ENCODE results near the gene DMRT1.
"Not testable (repeated sequence)": the region's sequence is repeated elsewhere in the genome, so short reads cannot be mapped to it uniquely, and the experiment has no call there.

The DMRT1 gene

GRCh38 chr9:860706-861105 lies 19.2 kb downstream of the DMRT1 start:
- Histone ChIP-seq H3K9me3 (ENCODE audit: control insufficient read depth, low read length) (no peaks in the 10 kb centered on the region), H3K27ac (ENCODE audit: low read length, poor library complexity, severe bottlenecking) (no peak overlapping the region), H3K79me1 (replicated peaks; ENCODE audit: low read length, poor library complexity, severe bottlenecking) (no peaks in the 10 kb centered on the region), H4K91ac (ENCODE audit: low read length) (no peak overlapping the region), H3K4me2 (ENCODE audit: low read length, poor library complexity, severe bottlenecking) (no peak overlapping the region), H2BK120ac (ENCODE audit: low read depth, low read length) (no peak overlapping the region), H3K27me3 (ENCODE audit: control insufficient read depth in 1 of 2, insufficient read depth in 1 of 2, low read length in 2 of 2) (peaks cover 0 to 5% of the 10 kb centered on the region in 2 experiments), H3K9ac (ENCODE audit: low read length) (no peak overlapping the region), H2BK5ac (ENCODE audit: low read depth, low read length, poor library complexity, severe bottlenecking) (no peak overlapping the region), H2AK5ac (ENCODE audit: low read length, severe bottlenecking) (no peak overlapping the region), H4K8ac (ENCODE audit: low read length) (no peak overlapping the region), H2AFZ (ENCODE audit: low read depth, low read length) (no peak overlapping the region), H3K14ac (ENCODE audit: low read length in 2 of 2) (no peak overlapping the region), H2BK15ac (ENCODE audit: low read depth, poor library complexity, severe bottlenecking) (no peak overlapping the region), H3K18ac (ENCODE audit: low read depth in 1 of 2, low read length in 2 of 2) (no peak overlapping the region), H3K36me3 (ENCODE audit: control insufficient read depth in 1 of 2, insufficient read depth in 2 of 2, low read depth in 1 of 2, low read length in 2 of 2) (no peaks in the 10 kb centered on the region), H3K4ac (ENCODE audit: low read depth in 1 of 2, low read length in 2 of 2) (no peak overlapping the region), H2BK12ac (ENCODE audit: low read length in 2 of 2) (no peak overlapping the region), H3K23ac (ENCODE audit: low read length in 2 of 2) (no peak overlapping the region), H3K4me1 (ENCODE audit: control insufficient read depth, insufficient read depth, low read depth, low read length) (no peaks in the 10 kb centered on the region), H3K4me3 (ENCODE audit: insufficient read depth in 1 of 2, low read depth in 1 of 2, low read length in 2 of 2) (no peak overlapping the region)
- WGBS: 86% methylated on average over 2 of the region's 4 CpGs
- no peak for DNase-seq

DNA sequence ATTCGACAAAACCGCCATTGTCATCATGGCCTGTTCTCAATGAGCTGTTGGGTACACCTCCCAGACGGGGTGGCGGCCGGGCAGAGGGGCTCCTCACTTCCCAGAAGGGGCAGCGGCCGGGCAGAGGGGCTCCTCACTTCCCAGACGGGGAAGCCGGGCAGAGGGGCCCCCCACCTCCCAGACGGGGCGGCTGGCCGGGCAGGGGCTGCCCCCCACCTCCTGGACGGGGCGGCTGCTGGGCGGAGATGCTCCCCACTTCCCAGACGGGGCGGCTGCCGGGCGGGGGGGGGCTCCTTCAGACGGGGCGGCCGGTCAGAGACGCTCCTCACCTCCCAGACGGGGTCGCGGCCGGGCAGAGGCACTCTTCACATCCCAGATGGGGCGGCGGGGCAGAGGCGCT lies 20.0 kb downstream of the DMRT1 start:
- not testable (repeated sequence) for H2BK12ac ChIP-seq (ENCODE audit: low read length in 2 of 2); H3K36me3 ChIP-seq (ENCODE audit: control insufficient read depth in 1 of 2, insufficient read depth in 2 of 2, low read depth in 1 of 2, low read length in 2 of 2); H2BK120ac ChIP-seq (ENCODE audit: low read depth, low read length); DNase-seq; H3K79me1 ChIP-seq (replicated peaks; ENCODE audit: low read length, poor library complexity, severe bottlenecking); H4K8ac ChIP-seq (ENCODE audit: low read length); H3K9ac ChIP-seq (ENCODE audit: low read length); H2AK5ac ChIP-seq (ENCODE audit: low read length, severe bottlenecking); H3K27me3 ChIP-seq (ENCODE audit: control insufficient read depth in 1 of 2, insufficient read depth in 1 of 2, low read length in 2 of 2); H3K23ac ChIP-seq (ENCODE audit: low read length in 2 of 2); H3K4me1 ChIP-seq (ENCODE audit: control insufficient read depth, insufficient read depth, low read depth, low read length); H3K9me3 ChIP-seq (ENCODE audit: control insufficient read depth, low read length); H3K27ac ChIP-seq (ENCODE audit: low read length, poor library complexity, severe bottlenecking); H2BK5ac ChIP-seq (ENCODE audit: low read depth, low read length, poor library complexity, severe bottlenecking); H3K4me3 ChIP-seq (ENCODE audit: insufficient read depth in 1 of 2, low read depth in 1 of 2, low read length in 2 of 2); H3K18ac ChIP-seq (ENCODE audit: low read depth in 1 of 2, low read length in 2 of 2); H2AFZ ChIP-seq (ENCODE audit: low read depth, low read length); H3K14ac ChIP-seq (ENCODE audit: low read length in 2 of 2); H4K91ac ChIP-seq (ENCODE audit: low read length); H3K4ac ChIP-seq (ENCODE audit: low read depth in 1 of 2, low read length in 2 of 2); H2BK15ac ChIP-seq (ENCODE audit: low read depth, poor library complexity, severe bottlenecking); H3K4me2 ChIP-seq (ENCODE audit: low read length, poor library complexity, severe bottlenecking)
- 85% methylated on average over 13 of the region's 30 CpGs for WGBS

- Histone ChIP-seq H3K9ac (ENCODE audit: low read length) (no peak overlapping the region), H3K9me3 (ENCODE audit: control insufficient read depth, low read length) (no peaks in the 10 kb centered on the region), H2BK120ac (ENCODE audit: low read depth, low read length) (no peak overlapping the region), H3K27ac (ENCODE audit: low read length, poor library complexity, severe bottlenecking) (no peak overlapping the region), H2BK15ac (ENCODE audit: low read depth, poor library complexity, severe bottlenecking) (no peak overlapping the region), H3K4me1 (ENCODE audit: control insufficient read depth, insufficient read depth, low read depth, low read length) (no peaks in the 10 kb centered on the region), H2AFZ (ENCODE audit: low read depth, low read length) (no peak overlapping the region), H2BK12ac (ENCODE audit: low read length in 2 of 2) (no peak overlapping the region), H4K91ac (ENCODE audit: low read length) (no peak overlapping the region), H4K8ac (ENCODE audit: low read length) (no peak overlapping the region), H2BK5ac (ENCODE audit: low read depth, low read length, poor library complexity, severe bottlenecking) (no peak overlapping the region), H3K18ac (ENCODE audit: low read depth in 1 of 2, low read length in 2 of 2) (no peak overlapping the region), H3K79me1 (replicated peaks; ENCODE audit: low read length, poor library complexity, severe bottlenecking) (no peaks in the 10 kb centered on the region), H3K23ac (ENCODE audit: low read length in 2 of 2) (no peak overlapping the region), H3K36me3 (ENCODE audit: control insufficient read depth in 1 of 2, insufficient read depth in 2 of 2, low read depth in 1 of 2, low read length in 2 of 2) (no peaks in the 10 kb centered on the region), H3K14ac (ENCODE audit: low read length in 2 of 2) (no peak overlapping the region), H3K4ac (ENCODE audit: low read depth in 1 of 2, low read length in 2 of 2) (no peak overlapping the region), H3K4me3 (ENCODE audit: insufficient read depth in 1 of 2, low read depth in 1 of 2, low read length in 2 of 2) (no peak overlapping the region), H3K27me3 (ENCODE audit: control insufficient read depth in 1 of 2, insufficient read depth in 1 of 2, low read length in 2 of 2) (peaks cover 0 to 30% of the 10 kb centered on the region in 2 experiments), H3K4me2 (ENCODE audit: low read length, poor library complexity, severe bottlenecking) (no peak overlapping the region), H2AK5ac (ENCODE audit: low read length, severe bottlenecking) (no peak overlapping the region)
- DNase-seq: no peak
- 86% methylated on average over 5 of the region's 10 CpGs for WGBS
Observed at GRCh38 chr9:875119-875962, 33.8 kb downstream of the DMRT1 start.

GRCh38 chr9:876425-876824 lies 34.9 kb downstream of the DMRT1 start:
- Histone ChIP-seq H4K8ac (ENCODE audit: low read length) (no peak overlapping the region), H3K27me3 (ENCODE audit: control insufficient read depth in 1 of 2, insufficient read depth in 1 of 2, low read length in 2 of 2) (peaks cover 0 to 30% of the 10 kb centered on the region in 2 experiments), H2AK5ac (ENCODE audit: low read length, severe bottlenecking) (no peak overlapping the region), H2AFZ (ENCODE audit: low read depth, low read length) (no peak overlapping the region), H3K27ac (ENCODE audit: low read length, poor library complexity, severe bottlenecking) (no peak overlapping the region), H3K23ac (ENCODE audit: low read length in 2 of 2) (no peak overlapping the region), H3K79me1 (replicated peaks; ENCODE audit: low read length, poor library complexity, severe bottlenecking) (no peaks in the 10 kb centered on the region), H3K4me2 (ENCODE audit: low read length, poor library complexity, severe bottlenecking) (no peak overlapping the region), H3K4ac (ENCODE audit: low read depth in 1 of 2, low read length in 2 of 2) (no peak overlapping the region), H2BK15ac (ENCODE audit: low read depth, poor library complexity, severe bottlenecking) (no peak overlapping the region), H3K14ac (ENCODE audit: low read length in 2 of 2) (no peak overlapping the region), H3K18ac (ENCODE audit: low read depth in 1 of 2, low read length in 2 of 2) (no peak overlapping the region), H3K9me3 (ENCODE audit: control insufficient read depth, low read length) (no peaks in the 10 kb centered on the region), H3K4me3 (ENCODE audit: insufficient read depth in 1 of 2, low read depth in 1 of 2, low read length in 2 of 2) (no peak overlapping the region), H3K36me3 (ENCODE audit: control insufficient read depth in 1 of 2, insufficient read depth in 2 of 2, low read depth in 1 of 2, low read length in 2 of 2) (no peaks in the 10 kb centered on the region), H2BK120ac (ENCODE audit: low read depth, low read length) (no peak overlapping the region), H2BK12ac (ENCODE audit: low read length in 2 of 2) (no peak overlapping the region), H4K91ac (ENCODE audit: low read length) (no peak overlapping the region), H3K4me1 (ENCODE audit: control insufficient read depth, insufficient read depth, low read depth, low read length) (no peaks in the 10 kb centered on the region), H3K9ac (ENCODE audit: low read length) (no peak overlapping the region), H2BK5ac (ENCODE audit: low read depth, low read length, poor library complexity, severe bottlenecking) (no peak overlapping the region)
- no peak for DNase-seq
- 63% methylated on average over 4 of the region's 4 CpGs for WGBS
